Liver (tissue), 9 donors: ENCODE data around the gene HYPK. TPM values are rescaled to one million over a fixed set of nuclear protein-coding genes. Genes with fewer than 3 reads are reported as not detected.

Source experiments
- DNase-seq: peaks from one replicate; pipeline ENCODE4 v3.0.0-alpha.2; 2017; ENCODE audit warnings: low spot score
- H3K27ac ChIP-seq, 2 donors: one replicate each; pipeline ENCODE4 v1.7.0; 2013; ENCODE audit warnings: inconsistent platforms in 2 of 2, low read length in 2 of 2, control low read depth in 1 of 2, low read depth in 1 of 2, mild to moderate bottlenecking in 1 of 2
- H3K27me3 ChIP-seq, 4 donors: one replicate each; pipeline versions ENCODE4 v1.6.1 to v1.7.0; 2013; ENCODE audit warnings: low read length in 3 of 4, inconsistent platforms in 1 of 4, mild to moderate bottlenecking in 1 of 4, moderate library complexity in 1 of 4; ENCODE audit not compliant: control insufficient read depth in 4 of 4, insufficient read depth in 4 of 4
- H3K36me3 ChIP-seq, 4 donors: one replicate each; pipeline versions ENCODE4 v1.6.1 to v1.7.0; 2013; ENCODE audit warnings: low read length in 3 of 4, mild to moderate bottlenecking in 3 of 4, low read depth in 1 of 4, moderate library complexity in 1 of 4; ENCODE audit not compliant: control insufficient read depth in 4 of 4, insufficient read depth in 3 of 4
- H3K4me1 ChIP-seq, 4 donors: one replicate each; pipeline versions ENCODE4 v1.6.1 to v1.7.0; 2013; ENCODE audit warnings: low read length in 3 of 4, mild to moderate bottlenecking in 3 of 4, moderate library complexity in 1 of 4; ENCODE audit not compliant: control insufficient read depth in 4 of 4, insufficient read depth in 4 of 4
- H3K4me3 ChIP-seq, 3 donors: one replicate each; pipeline versions ENCODE4 v1.6.1 to v1.7.0; 2013; ENCODE audit warnings: low read length in 3 of 3, control low read depth in 1 of 3, low read depth in 1 of 3, mild to moderate bottlenecking in 1 of 3
- H3K9ac ChIP-seq, 2 donors: one replicate each; pipeline ENCODE4 v1.7.0; 2013; ENCODE audit warnings: low read length in 2 of 2, mild to moderate bottlenecking in 2 of 2, moderate library complexity in 2 of 2, control low read depth in 1 of 2, low read depth in 1 of 2
- H3K9me3 ChIP-seq, 4 donors: one replicate each; pipeline versions ENCODE4 v1.6.1 to v1.7.0; 2013; ENCODE audit warnings: low read length in 3 of 4; ENCODE audit not compliant: control insufficient read depth in 4 of 4
- EGR1 ChIP-seq, 2 donors: IDR thresholded peaks; 2 replicates each; pipeline ENCODE4 v1.6.1; 2016 to 2018; ENCODE audit warnings: antibody characterized with exemption in 2 of 2, low read depth in 2 of 2
- FOXA1 ChIP-seq: IDR thresholded peaks from 2 replicates; pipeline ENCODE4 v1.6.1; 2016; ENCODE audit warnings: antibody characterized with exemption
- FOXA2 ChIP-seq: IDR thresholded peaks from 2 replicates; pipeline ENCODE4 v1.6.1; 2016; ENCODE audit warnings: antibody characterized with exemption
- GABPA ChIP-seq, 2 donors: IDR thresholded peaks in 1 of 2; conservative IDR thresholded peaks in 1 of 2; 2 replicates each; pipeline ENCODE4 v1.6.1; 2016; ENCODE audit warnings: antibody characterized with exemption in 2 of 2, mild to moderate bottlenecking in 1 of 2, moderate library complexity in 1 of 2
- HNF4A ChIP-seq, 2 donors: conservative IDR thresholded peaks; 2 replicates each; pipeline ENCODE4 v1.6.1; 2016; ENCODE audit warnings: antibody characterized with exemption in 2 of 2, mild to moderate bottlenecking in 2 of 2
- HNF4G ChIP-seq: IDR thresholded peaks from 2 replicates; pipeline ENCODE4 v1.6.1; 2016; ENCODE audit warnings: antibody characterized with exemption
- JUND ChIP-seq, 2 donors: IDR thresholded peaks; 2 replicates each; pipeline ENCODE4 v1.6.1; 2016; ENCODE audit warnings: antibody characterized with exemption in 2 of 2
- NR2F2 ChIP-seq: IDR thresholded peaks from 2 replicates; pipeline ENCODE4 v1.6.1; 2016; ENCODE audit warnings: antibody characterized with exemption
- RAD21 ChIP-seq, 2 donors: IDR thresholded peaks; 2 replicates each; pipeline ENCODE4 v1.6.1; 2016; ENCODE audit warnings: antibody characterized with exemption in 2 of 2, mild to moderate bottlenecking in 2 of 2
- RXRA ChIP-seq, 2 donors: IDR thresholded peaks; 2 replicates each; pipeline ENCODE4 v1.6.1; 2017 to 2018; ENCODE audit warnings: antibody characterized with exemption in 2 of 2, mild to moderate bottlenecking in 1 of 2
- SP1 ChIP-seq: IDR thresholded peaks from 2 replicates; pipeline ENCODE4 v1.6.1; 2018; ENCODE audit warnings: antibody characterized with exemption, mild to moderate bottlenecking
- TAF1 ChIP-seq: conservative IDR thresholded peaks from 2 replicates; pipeline ENCODE4 v1.6.1; 2016; ENCODE audit warnings: antibody characterized with exemption, mild to moderate bottlenecking
- YY1 ChIP-seq: IDR thresholded peaks from 2 replicates; pipeline ENCODE4 v1.6.1; 2016; ENCODE audit warnings: antibody characterized with exemption, mild to moderate bottlenecking
- WGBS: extraction: QIAGEN DNeasy Blood & Tissue Kit; methylation state at CpG from one replicate; pipeline ENCODE4 v1.1.7; 2013; 5-methylcytosine and 5-hydroxymethylcytosine counted together
- polyA plus RNA-seq, 2 donors: library from polyadenylated mRNA; stranded (reverse) in 1 of 2; unstranded in 1 of 2; fragments of 200-250 nt in 1 of 2; fragments of >200 nt in 1 of 2; fragmentation: Nextera tagmentation in 1 of 2; extraction: Ambion mirVana in 1 of 2; gene quantifications; one replicate each; pipeline versions ENCODE4 v1.2.1 to v1.2.3, GENCODE V29; 2013 to 2015
- total RNA-seq, 2 donors: library from RNA; depleted of rRNA; stranded (reverse); fragments of >200 nt; gene quantifications; one replicate each; pipeline ENCODE4 v1.2.3, GENCODE V29; 2014
- TF ChIP-seq, protein P1 (sequence below): IDR thresholded peaks from 2 replicates; pipeline ENCODE4 v1.6.1; 2016; ENCODE audit warnings: antibody characterized with exemption
- TF ChIP-seq, protein P2 (sequence below): IDR thresholded peaks from 2 replicates; pipeline ENCODE4 v1.6.1; 2016; ENCODE audit warnings: antibody characterized with exemption
- TF ChIP-seq, protein P3 (sequence below): fragments of 150-350 bp; IDR thresholded peaks from 2 replicates; pipeline ENCODE4 v1.5.1; 2017; ENCODE audit warnings: improper control_type of control experiment, low read depth, low read length; ENCODE audit not compliant: missing input control
- TF ChIP-seq, protein P4 (sequence below): IDR thresholded peaks from 2 replicates; pipeline ENCODE4 v1.6.1; 2016; ENCODE audit warnings: antibody characterized with exemption, mild to moderate bottlenecking
- TF ChIP-seq, protein P5 (sequence below): IDR thresholded peaks from 2 replicates; pipeline ENCODE4 v1.6.1; 2016; ENCODE audit warnings: antibody characterized with exemption
- donor health status: healthy.
- donor health status: healthy.
- donor health status: healthy.
- donor health status: healthy.
- donor health status: healthy.

HYPK gene
- total and polyA plus RNA-seq, 4 donors: 4.8 to 18.7 (median 7.4) TPM

DNA sequence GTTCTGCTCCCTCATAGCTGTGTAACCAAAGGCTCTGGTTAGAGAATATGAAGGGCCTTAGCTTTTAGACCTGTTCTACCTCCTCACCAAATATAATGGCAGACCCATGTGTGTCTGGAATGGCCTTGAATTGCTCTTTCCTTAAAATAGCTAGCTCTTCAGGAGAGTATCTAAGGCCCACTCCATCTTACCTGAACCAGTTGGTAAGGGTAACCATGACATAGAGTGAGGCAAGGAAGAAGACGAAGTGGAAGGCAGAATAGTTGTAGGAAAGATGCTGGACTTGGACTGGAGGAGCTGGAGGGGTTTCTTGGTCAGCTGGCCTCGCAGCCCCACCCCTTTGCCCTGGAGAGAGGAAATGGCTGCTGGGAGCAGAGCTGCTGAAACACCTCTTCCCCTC, 5.2 kb upstream of the HYPK start:
- Histone ChIP-seq H3K9ac (no peak overlapping the region), H3K4me3 (no peak overlapping the region), H3K27me3 (no peaks in the 10 kb centered on the region), H3K27ac (no peak overlapping the region), H3K36me3 (peaks cover 0 to 24% (median 19%) of the 10 kb centered on the region in 4 donors), H3K9me3 (no peaks in the 10 kb centered on the region), H3K4me1 (peaks cover 3 to 21% (median 13%) of the 10 kb centered on the region in 4 donors)
- DNase-seq: no peak
- 88% methylated on average over 2 of the region's 2 CpGs for WGBS
- TF ChIP-seq TAF1: no peak
- TF ChIP-seq FOXA1: no peak
- no peak for TF ChIP-seq YY1
- TF ChIP-seq, protein P1, sequence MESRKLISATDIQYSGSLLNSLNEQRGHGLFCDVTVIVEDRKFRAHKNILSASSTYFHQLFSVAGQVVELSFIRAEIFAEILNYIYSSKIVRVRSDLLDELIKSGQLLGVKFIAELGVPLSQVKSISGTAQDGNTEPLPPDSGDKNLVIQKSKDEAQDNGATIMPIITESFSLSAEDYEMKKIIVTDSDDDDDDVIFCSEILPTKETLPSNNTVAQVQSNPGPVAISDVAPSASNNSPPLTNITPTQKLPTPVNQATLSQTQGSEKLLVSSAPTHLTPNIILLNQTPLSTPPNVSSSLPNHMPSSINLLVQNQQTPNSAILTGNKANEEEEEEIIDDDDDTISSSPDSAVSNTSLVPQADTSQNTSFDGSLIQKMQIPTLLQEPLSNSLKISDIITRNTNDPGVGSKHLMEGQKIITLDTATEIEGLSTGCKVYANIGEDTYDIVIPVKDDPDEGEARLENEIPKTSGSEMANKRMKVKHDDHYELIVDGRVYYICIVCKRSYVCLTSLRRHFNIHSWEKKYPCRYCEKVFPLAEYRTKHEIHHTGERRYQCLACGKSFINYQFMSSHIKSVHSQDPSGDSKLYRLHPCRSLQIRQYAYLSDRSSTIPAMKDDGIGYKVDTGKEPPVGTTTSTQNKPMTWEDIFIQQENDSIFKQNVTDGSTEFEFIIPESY: no peak
- no peak for TF ChIP-seq NR2F2
- TF ChIP-seq, protein P2, sequence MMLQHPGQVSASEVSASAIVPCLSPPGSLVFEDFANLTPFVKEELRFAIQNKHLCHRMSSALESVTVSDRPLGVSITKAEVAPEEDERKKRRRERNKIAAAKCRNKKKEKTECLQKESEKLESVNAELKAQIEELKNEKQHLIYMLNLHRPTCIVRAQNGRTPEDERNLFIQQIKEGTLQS: no peak
- TF ChIP-seq EGR1 (IDR thresholded peaks at IDR 0.05; ENCODE audit: low read depth in 2 of 2): no peak
- no peak for TF ChIP-seq RXRA (IDR thresholded peaks at IDR 0.05)
- TF ChIP-seq RAD21 (IDR thresholded peaks at IDR 0.05): no peak
- TF ChIP-seq, protein P3, sequence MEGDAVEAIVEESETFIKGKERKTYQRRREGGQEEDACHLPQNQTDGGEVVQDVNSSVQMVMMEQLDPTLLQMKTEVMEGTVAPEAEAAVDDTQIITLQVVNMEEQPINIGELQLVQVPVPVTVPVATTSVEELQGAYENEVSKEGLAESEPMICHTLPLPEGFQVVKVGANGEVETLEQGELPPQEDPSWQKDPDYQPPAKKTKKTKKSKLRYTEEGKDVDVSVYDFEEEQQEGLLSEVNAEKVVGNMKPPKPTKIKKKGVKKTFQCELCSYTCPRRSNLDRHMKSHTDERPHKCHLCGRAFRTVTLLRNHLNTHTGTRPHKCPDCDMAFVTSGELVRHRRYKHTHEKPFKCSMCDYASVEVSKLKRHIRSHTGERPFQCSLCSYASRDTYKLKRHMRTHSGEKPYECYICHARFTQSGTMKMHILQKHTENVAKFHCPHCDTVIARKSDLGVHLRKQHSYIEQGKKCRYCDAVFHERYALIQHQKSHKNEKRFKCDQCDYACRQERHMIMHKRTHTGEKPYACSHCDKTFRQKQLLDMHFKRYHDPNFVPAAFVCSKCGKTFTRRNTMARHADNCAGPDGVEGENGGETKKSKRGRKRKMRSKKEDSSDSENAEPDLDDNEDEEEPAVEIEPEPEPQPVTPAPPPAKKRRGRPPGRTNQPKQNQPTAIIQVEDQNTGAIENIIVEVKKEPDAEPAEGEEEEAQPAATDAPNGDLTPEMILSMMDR: no peak
- no peak for TF ChIP-seq JUND (IDR thresholded peaks at IDR 0.05)
- TF ChIP-seq GABPA (IDR thresholded peaks at IDR 0.05 in 1 of 2, conservative IDR thresholded peaks at IDR 0.05 in 1 of 2): no peak
- no peak for TF ChIP-seq HNF4A (conservative IDR thresholded peaks at IDR 0.05)
- TF ChIP-seq, protein P4, sequence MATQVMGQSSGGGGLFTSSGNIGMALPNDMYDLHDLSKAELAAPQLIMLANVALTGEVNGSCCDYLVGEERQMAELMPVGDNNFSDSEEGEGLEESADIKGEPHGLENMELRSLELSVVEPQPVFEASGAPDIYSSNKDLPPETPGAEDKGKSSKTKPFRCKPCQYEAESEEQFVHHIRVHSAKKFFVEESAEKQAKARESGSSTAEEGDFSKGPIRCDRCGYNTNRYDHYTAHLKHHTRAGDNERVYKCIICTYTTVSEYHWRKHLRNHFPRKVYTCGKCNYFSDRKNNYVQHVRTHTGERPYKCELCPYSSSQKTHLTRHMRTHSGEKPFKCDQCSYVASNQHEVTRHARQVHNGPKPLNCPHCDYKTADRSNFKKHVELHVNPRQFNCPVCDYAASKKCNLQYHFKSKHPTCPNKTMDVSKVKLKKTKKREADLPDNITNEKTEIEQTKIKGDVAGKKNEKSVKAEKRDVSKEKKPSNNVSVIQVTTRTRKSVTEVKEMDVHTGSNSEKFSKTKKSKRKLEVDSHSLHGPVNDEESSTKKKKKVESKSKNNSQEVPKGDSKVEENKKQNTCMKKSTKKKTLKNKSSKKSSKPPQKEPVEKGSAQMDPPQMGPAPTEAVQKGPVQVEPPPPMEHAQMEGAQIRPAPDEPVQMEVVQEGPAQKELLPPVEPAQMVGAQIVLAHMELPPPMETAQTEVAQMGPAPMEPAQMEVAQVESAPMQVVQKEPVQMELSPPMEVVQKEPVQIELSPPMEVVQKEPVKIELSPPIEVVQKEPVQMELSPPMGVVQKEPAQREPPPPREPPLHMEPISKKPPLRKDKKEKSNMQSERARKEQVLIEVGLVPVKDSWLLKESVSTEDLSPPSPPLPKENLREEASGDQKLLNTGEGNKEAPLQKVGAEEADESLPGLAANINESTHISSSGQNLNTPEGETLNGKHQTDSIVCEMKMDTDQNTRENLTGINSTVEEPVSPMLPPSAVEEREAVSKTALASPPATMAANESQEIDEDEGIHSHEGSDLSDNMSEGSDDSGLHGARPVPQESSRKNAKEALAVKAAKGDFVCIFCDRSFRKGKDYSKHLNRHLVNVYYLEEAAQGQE: no peak
- TF ChIP-seq FOXA2: no peak
- TF ChIP-seq HNF4G: no peak
- TF ChIP-seq SP1: no peak
- TF ChIP-seq, protein P5, sequence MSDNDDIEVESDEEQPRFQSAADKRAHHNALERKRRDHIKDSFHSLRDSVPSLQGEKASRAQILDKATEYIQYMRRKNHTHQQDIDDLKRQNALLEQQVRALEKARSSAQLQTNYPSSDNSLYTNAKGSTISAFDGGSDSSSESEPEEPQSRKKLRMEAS: no peak
